ENCODE results near the gene PAGE2.

DNA sequence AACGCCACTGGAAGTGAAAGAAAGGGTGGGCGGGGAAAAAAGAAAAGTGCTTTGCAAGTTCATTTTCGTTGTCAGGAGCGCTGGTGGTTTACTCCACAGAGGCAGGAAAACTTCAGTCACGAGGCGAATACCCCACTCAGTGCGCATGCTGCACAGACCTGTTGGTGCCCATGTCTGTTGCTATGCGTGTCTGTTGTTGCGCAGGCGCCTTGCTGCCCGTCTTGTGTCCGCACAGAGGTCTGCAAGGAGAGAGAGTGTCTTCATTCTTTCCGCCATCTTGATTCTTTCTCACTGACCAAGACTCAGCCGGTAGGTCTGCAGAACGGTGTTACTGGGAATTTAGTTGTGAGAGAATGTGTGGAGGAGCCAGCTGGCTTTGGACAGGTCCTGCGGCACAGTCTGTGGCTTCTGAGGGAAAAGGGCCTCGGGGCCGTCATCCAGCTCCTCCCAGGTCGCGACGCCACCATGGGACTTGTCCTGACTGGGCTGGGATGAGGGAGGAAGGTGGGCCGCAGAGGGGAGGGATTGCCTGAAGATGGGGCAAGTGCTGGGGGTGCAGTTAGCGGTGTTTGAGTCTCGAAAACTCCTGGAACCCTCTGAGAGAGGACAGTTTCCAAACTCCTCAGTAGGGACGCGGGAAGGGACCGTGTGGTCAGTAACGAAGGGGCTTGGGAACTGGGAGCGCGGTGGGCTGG is at the start of gene PAGE2:
- TF ChIP-seq KDM1A (CRISPR knock-in tag; IDR thresholded peaks at IDR 0.05) (no peak), ZNF530 (CRISPR knock-in tag; IDR thresholded peaks at IDR 0.05; ENCODE audit: low read depth) (no peak), ZFP36 (IDR thresholded peaks at IDR 0.05; ENCODE audit: borderline replicate concordance, low read depth, low read length, partially characterized antibody) (no peak)
